IPS-NIHi7 (cell line): ENCODE measurements around the gene GREB1L.
"Not testable (repeated sequence)": the region's sequence is repeated elsewhere in the genome, so short reads cannot be mapped to it uniquely, and the experiment has no call there.

Experiments
- DNase-seq: peaks from one replicate; pipeline ENCODE4 v3.0.0; 2012; ENCODE audit warnings: mixed read lengths; ENCODE audit errors: extremely low spot score

Gene GREB1L

DNA sequence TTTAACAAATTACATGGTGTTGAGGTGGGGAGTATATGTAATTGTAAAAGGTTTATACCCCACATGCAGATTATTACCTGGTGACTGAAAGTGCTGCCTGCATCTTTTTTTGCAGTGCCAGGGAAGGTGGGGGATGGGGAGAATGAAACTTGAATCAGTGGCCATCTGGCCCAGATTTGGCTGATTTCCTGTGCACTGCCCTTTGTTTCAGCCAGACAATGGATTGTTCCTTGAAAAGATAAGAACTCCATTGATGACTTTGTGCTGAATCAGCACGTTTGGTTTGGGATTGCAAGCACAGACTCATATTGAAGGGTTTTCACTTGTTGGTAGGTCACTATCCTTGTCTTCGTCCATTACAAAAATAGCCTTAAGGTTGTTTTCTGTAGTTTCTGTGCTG, 20.9 kb downstream of the GREB1L start:
- no peak for DNase-seq

DNA sequence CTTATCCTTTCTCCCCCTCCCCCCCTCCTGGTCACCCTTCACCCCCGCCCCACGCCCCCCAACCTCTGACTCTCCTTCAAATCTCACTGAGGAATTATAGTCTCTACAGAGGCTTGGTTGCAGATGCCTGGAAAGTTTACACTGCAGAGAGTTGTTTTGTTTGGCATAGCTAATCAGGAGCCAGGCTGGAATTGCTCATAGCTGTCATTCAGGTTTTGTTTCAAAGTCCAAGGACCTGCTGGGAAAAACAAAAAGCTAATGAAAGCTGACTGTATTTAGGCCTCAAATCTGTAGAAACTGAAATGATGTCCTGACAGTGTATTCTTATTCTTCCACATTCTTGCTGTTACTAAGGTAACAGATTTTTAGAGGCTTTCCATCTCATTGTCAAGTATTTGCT, 22.6 kb downstream of the GREB1L start:
- no peak for DNase-seq

DNA sequence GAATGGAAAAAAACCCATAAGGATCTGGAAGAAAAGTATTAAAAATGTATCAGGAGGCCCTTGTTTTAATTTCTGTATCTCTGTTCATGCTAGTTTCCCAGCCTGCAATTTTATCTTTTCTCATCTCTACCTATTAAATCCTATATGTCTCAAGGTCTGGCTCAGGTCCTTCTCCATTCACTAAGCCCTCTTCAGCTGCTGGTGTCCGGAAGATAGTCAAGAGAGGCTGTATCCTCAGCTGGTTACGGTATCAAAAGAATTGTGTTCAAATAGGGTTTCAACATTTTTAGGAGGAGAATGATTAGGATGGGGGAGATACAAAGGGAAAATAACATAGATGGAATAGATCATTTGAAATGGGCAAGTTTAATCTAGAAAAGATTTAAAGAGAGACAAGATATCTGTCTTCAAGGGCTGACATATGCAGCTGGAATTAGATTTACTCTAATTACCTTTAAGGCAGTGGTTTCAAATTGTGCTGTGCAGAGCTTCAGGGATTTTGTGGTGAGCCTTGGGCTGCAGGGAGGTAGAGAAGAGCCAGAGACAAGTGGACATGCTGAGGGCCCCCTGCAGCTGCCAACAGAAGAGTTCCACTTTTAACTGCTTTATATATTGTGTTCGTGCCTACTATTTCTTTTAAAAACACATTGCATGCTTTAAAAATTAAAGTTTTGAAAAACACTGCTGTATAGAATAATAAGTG, 24.1 kb downstream of the GREB1L start:
- no peak for DNase-seq

DNA sequence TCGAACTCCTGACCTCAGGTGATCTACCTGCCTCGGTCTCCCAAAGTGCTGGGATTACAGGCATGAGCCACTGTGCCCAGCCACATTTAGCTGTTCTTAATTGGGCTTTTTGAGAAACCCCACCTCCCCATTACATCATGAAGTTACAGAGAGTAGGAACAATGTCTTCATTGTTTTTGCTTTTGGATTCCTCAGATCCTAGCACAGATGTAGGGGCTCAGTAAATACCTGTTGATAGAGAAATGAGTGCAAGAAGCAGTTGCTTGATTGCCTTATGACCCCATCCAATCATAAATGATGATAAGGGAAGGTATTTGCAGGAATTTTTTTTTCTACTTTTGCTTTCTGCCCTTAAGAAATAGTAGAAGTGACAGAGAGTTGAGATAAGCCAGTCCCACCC, 25.4 kb downstream of the GREB1L start:
- no peak for DNase-seq

GRCh38 chr18:21269349-21269748, 27.3 kb downstream of the GREB1L start:
- DNase-seq: no peak

DNA sequence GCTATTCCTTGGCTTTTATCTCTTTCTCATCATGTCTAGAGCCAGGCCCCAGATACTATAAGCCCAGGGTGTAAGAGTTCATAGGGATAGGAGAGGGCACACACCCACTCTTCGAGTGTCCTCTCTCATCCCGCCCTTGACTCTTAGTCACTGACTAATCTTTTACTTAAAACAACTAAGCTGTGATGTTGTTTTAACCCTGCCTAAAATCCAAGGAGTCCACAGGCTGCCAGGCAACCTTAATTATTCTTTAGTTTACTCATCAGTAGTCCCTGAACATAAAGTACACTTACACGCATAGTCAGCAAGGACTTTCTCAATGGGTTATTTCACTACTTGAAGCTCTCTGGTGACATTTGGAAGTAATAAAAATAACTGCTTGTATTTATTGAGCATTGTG, 28.4 kb downstream of the GREB1L start:
- no peak for DNase-seq

- no peak for DNase-seq
These were observed 30.1 kb downstream of the GREB1L start for GRCh38 chr18:21272016-21272579.

GRCh38 chr18:21273568-21273967, 31.5 kb downstream of the GREB1L start:
- DNase-seq: no peak

GRCh38 chr18:21275645-21276044, 33.6 kb downstream of the GREB1L start:
- DNase-seq: no peak

GRCh38 chr18:21277578-21277977, 35.5 kb downstream of the GREB1L start:
- no peak for DNase-seq

DNA sequence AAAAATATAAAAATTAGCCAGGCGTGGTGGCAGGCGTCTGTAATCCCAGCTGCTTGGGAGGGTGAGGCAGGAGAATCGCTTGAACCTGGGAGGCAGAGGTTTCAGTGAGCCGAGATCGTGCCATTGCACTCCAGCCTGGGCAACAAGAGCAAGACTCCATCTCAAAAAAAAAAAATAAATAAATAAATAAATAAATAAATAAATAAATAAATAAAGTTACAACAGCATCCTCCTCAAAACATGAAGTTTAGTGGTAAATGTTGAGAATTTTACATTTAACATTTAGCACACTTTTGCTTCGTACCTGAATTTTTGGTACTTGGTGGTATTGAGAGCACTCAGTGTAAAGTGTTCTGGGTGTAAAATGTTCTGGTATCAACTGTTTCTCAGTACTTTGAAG, 36.2 kb downstream of the GREB1L start:
- DNase-seq: not testable (repeated sequence)

- no peak for DNase-seq
These were observed 39.6 kb downstream of the GREB1L start for GRCh38 chr18:21281603-21282002.

GRCh38 chr18:21284540-21284939, 42.5 kb downstream of the GREB1L start:
- no peak for DNase-seq

DNA sequence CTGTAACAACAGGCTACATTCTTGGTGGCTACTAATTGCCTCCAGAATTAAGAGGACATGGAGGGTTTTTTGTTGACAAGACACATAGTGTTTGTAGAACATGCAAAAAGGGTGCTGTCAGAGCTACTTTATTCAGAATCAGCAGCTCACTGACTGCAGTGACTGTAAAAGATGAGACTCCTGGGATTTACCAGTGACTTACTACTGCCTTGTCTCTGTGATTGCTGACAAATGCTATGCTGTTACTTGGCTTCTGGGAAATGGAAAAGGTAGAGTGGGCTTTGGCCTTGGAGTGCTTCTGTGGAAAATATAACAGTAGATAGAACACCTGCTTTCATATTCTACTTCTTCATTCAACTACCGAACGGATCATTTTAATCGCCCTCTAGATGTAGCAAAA, 47.8 kb downstream of the GREB1L start:
- DNase-seq: no peak

DNA sequence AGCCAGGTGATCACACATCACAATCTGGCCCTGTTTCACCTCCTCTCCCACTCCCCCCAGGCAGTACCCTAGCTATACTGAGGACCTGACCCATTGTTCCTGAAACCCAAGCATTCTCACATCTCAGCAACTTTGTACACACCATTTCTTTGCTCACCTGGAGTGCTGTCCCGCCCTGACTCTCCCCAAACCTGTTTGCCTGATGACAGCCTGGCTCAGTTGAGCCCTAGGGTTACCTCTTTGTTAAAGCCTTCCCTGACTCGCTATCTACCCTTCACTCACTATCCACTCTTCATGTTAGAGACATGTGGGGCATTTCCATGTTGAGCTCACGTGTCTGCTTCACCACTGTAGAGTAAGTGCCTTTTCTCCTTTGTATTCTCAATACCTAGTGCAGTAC, 49.1 kb downstream of the GREB1L start:
- no peak for DNase-seq

DNA sequence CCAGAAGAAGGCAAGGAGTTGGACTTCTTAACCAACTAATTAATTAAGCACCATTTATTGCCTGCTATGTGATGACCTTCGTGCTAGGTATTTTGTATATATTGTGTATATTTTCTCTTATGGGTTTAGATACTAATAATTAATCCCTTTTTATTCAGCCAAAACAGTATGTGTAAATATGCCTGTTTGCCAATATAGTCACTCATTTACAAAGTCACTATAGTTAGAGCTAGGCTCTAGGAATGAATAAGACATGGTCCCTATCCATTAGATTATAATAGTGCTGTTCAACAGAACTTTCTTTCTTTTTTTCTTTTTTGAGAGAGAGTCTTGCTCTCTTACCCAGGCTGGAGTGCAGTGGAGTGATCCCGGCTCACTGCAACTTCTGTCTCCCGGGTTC, 51.4 kb downstream of the GREB1L start:
- no peak for DNase-seq

DNA sequence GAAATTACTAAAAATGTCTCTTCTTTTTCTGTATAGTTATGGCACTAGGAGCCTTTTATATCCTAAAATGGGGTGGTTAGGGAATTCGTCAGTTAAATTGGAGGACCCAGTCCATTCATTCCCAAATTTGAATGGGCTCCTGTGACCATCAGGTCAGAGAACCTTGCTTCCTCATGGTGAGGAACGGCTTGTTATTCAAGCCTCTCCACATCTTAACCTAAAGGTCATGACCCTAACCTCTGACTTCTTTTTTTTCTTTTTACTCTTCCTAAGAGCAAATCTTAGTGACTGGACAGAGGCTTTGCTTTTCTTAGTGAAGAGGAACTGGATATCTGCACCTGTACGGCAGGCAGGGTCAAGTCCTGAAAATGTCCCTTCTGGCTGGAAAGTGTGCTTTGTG, 53.1 kb downstream of the GREB1L start:
- DNase-seq: no peak

- no peak for DNase-seq
These were observed 54.0 kb downstream of the GREB1L start for GRCh38 chr18:21296045-21296444.

DNA sequence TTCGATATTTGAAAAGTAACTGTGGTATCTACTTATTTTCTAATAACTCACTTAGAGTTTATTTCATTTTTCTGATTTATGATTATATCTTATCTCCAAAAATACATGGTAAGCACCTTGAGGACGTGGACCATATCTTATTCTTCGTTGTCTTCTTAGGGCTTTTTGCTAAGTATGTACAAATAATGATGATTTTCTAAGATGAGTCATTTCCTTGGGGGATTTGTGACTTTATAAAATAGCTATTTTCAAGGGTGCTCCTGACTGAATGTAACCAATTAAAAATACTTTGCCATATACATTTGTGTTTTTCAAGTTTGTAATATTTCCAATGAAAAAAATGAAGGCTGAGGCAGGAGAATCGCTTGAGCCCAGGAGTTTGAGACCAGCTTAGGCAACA, 56.3 kb downstream of the GREB1L start:
- DNase-seq: no peak

DNA sequence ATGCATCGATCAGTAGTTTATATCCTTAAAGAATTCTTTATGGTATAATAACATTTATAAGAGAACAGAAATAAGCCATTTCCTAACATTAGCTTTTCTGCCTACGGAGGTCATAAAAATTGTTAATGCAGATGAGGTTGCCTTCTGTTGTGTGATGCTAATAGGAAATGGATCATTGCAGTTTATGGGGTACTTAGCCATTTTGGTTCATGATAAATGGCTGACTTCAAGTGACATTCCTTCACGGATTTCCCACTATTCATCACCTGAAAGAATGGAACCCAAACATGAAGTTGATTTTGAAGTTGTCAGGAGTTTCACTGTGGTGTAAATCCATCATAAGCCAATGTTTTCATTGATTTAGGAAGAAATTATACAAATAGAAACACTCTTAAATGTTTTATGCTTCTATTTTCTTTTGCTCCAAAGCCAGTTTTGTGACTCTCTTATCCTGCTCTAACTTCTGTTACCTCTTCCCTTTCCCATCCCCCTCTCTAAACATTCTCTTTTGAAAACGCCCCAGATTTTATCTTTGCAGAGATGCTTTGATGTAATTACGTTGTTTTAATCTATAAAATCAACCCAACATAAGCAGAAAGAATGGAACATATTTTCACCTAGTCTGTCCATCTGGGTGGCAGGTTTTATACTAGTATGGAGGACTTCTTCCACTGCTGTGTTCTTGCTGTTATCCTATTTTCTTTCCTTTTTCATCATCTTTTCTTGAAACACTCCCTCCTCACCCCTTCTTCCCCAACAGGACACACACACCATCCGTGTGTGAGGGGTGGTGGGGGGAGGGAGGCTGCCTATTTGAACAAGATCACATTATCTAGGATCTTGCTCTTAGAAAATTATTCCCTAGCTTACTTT, 58.2 kb downstream of the GREB1L start:
- no peak for DNase-seq

- DNase-seq: no peak
These were observed 58.8 kb downstream of the GREB1L start for GRCh38 chr18:21300908-21301200.

DNA sequence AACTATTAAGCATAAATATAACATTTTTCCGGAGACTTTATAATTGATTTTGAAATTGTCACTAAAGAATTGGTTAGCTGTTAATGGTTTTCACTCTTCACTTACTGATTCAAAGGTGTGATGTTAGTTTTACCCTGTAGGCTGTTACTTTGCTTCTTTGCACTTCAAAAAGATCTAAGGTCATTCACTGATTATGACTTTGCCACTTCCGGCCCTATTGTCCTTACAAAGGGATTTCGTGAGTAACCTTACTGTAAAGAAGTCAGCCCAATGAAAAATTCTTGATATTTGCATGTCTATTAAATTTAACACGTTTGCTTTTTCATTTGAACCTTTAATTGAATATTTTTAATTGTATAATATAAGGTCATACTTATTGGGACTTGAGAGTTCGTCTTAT, 61.4 kb downstream of the GREB1L start:
- DNase-seq: no peak

GRCh38 chr18:21303895-21304294, 61.9 kb downstream of the GREB1L start:
- no peak for DNase-seq
